A172 (cell line): ENCODE measurements around the gene HLA-E. TPM values are rescaled to one million over a fixed set of nuclear protein-coding genes. Genes with fewer than 3 reads are reported as not detected.
"Not testable (repeated sequence)": the region's sequence is repeated elsewhere in the genome, so short reads cannot be mapped to it uniquely, and the experiment has no call there.

Experiments
- DNase-seq: peaks from one replicate; pipeline ENCODE4 v3.0.0-alpha.2; 2015; ENCODE audit warnings: low spot score
- total RNA-seq: library from RNA; depleted of rRNA; stranded (reverse); fragments of >200 nt; shearing (Covaris generic); gene quantifications from 2 replicates; pipeline ENCODE4 v1.2.3, GENCODE V29; 2014

The HLA-E gene
- total RNA-seq, 1 experiment from 2014 or later: 89.5 TPM

DNA sequence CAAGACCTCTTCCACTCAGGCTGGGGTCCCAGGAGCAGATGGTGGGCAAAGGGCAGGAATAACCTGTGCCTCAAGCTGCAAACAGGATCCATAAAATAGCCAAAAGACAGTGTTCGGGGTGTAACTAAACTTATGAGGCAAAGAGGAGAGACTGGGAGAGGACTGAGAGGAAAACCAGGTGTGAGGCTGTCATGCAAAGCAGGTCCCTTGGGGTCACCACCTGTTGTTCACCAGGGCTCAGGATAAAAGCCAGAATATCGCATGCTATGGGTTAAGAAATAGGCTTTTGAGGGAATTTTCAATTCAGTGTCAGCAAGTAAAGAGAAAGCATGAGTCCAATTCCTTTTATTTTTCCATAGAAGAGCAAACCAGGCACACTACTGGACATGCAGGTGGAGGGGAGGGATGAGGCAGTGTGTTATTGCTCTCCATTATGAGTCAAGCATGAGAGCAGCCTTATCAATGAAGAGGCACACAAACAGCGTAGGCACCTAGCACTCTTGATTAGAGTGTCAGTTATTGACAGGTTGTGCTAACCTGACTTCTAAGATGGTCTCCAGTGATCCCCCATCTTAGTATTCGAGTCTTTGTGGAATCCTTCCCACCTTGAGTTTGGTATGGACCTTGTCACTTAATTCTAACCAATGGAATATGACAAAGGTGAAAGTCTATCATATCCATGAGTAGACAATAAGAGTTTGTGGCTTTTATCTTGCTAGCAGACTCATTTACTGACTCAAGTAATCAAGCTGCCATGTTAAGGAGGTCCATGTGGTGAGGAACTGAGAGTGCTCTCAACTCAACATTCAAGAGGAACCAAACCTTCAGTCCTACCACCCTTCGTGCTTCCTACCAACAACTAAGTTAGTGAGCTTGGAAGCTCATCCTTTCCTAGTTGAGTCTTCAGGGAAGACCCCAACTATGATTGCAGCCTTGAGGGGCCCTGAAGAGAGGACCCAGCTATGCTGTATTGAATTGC is 18.8 kb downstream of the HLA-E start:
- no peak for DNase-seq

DNA sequence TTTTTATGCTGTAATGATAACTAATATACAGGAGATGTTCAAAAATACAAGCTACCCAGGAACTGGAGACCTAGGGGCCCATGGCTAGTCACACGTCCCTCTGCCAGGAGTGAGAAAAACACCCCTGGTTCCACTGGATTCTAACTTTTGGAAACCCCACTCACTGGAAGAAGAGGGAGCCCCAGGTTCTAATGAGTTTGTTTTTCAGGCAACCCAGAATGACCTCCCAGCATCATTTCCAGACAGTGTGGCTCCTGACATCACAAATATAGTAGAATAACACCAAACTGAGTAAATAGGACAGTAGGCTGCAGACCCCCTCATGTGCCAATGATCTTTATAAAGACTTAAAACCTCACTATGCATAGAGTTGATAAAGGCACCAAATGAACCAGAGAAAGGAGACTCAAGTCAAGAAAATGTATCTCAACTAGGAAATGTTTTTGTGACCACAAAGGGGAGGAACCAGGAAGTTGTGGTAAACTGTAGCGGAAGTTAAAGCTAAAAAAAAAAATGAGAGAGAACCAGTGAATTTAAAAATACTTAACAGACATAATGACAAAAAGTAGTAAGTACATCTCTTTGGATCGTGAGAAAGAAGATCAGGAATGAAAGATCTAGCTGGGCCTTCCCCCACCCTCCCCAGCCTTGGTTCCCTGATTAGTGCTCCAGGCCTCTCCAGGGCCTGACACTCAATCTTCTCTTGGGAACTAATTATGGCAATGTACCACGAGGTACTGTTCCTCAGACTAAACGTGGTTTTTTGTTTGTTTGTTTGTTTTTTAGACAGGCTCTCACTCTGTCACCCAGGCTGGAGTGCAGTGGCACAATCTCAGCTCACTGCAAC is 19.8 kb downstream of the HLA-E start:
- DNase-seq: peak; percentile 56

DNA sequence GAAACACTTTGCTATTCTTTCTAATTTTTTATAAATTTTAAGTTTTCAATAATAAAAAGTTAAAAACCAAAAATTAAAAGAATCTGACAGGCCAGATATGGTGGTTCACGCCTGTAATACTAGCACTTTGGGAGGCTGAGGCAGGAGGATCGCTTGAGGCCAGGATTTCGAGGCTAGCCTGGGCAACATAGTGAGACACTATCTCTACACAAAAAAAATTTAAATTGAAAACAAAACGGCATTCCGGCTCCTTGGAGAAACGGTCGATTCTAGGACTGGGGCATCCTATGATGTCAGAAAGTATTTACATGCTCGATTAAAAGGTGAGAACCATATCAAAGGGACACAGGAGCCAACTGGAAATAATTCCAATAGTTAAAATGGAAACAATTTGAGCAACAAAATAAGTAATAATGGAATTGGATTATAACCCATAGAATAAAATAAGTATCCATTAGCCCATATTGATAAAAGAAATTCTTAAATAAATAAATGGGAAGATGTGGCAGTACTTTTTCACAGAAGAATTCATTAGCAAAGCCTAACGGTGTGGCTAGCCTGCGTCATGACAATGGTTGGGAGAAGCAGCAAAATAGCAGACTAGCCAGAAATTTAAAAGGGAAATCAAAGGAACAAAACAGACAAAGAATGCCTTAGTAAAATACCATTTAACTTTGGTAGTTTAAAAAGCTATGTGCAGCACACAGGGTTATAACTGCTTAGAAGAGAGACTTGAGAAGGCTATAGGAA is 21.3 kb downstream of the HLA-E start:
- no peak for DNase-seq

DNA sequence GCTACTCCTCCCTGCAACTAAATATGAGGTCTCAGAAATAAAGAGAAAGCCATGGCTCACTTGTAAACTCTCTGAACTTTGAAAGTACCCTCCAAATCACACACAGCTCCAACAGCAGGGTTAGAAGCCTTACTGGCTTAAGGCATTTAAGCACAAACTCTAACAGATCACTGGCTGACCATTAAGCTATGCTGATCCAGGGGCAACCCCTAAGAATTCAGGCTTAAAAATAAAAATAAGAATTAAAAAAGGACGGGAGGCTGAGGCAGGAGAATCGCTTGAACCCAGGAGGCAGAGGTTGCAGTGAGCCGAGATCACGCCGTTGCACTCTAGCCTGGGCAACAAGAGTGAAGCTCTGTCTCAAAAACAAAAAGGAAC is 21.8 kb downstream of the HLA-E start:
- no peak for DNase-seq

DNA sequence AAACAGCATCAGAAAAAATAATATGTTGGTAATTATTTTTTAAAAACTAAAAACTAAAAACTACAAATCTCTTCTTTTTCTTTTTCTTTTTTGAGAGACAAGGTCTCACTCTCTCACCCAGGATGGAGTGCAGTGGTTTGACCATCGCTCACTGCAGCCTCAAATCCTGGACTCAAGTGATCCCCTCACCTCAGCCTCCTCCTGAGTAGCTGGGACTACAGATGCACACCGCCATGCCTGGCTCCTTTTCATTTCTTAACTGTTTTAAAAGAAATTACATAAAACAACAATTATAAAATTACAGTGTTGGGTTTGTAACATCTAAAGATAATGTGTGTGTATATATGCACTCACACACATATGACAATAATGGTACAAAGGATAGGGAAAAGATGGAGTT is 24.1 kb downstream of the HLA-E start:
- no peak for DNase-seq

DNA sequence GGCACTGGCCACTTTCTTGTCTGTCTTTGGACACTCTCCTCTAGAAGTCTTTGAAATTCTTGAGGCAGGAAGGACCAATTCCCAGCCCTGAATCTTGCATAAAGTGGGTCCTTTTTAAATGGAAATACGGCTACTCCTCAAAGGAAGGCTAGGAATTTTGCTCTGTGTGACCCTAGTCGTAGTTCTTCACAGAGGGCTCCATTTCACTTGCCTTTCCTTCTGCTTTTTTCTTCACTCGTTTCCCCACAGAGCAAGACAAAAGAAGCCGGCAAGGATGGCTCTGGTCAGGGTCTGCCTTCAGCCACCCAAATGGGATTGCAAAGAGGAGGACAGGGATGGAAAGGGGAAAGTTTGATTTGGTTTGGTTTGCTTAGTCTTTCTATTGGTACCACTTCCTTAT is 25.8 kb downstream of the HLA-E start:
- no peak for DNase-seq

DNA sequence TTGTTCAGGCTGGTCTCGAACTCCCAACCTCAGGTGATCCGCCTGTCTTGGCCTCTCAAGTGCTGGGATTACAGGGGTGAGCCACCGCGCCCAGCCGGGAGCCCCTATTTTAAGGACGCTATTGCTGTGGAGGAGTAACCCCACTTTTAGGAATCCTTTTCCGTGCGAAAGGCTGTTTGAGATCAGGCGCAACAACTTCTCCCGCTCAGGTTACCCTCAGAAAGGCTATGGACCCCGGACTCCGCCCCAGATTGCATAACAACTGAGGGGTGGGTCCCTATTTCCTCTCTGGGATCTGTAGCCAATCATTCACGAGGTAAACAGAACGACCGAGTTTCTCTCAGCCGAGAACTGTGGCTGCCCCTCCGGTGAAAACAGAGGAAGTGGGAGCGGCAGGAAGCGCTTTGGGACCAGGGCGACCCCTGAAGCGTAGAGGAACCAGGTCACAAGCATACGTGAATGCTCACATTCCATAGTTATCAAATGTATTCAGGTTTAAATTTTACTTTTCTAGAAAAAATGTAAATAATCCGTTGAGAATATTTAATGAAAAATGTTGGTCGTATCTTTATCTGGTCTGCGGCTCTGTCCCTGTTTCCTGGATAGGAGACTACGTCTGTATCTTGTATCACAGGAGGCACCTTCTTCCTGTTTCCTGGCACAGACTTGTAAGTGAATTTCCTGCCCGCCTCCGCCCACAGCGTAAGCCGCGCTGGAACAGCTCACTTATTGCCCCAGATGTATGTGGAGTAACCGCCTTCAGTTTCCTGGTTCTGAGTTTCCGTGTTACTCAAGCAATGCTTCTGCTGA is 26.8 kb downstream of the HLA-E start:
- DNase-seq: peak; percentile 87

DNA sequence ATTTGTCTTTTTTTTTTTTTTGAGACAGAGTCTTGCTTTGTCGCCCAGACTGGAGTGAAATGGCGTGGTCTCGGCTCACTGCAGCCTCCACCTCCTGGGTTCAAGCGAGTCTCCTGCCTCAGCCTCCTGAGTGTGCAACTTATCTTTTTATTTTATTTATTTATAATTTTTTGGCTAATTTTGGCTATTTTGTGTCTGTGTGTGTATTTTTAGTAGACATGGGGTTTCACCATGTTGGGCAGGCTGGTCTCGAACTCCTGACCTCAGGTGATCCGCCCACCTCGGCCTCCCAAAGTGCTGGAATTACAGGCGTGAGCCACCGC is 27.4 kb downstream of the HLA-E start:
- not testable (repeated sequence) for DNase-seq

DNA sequence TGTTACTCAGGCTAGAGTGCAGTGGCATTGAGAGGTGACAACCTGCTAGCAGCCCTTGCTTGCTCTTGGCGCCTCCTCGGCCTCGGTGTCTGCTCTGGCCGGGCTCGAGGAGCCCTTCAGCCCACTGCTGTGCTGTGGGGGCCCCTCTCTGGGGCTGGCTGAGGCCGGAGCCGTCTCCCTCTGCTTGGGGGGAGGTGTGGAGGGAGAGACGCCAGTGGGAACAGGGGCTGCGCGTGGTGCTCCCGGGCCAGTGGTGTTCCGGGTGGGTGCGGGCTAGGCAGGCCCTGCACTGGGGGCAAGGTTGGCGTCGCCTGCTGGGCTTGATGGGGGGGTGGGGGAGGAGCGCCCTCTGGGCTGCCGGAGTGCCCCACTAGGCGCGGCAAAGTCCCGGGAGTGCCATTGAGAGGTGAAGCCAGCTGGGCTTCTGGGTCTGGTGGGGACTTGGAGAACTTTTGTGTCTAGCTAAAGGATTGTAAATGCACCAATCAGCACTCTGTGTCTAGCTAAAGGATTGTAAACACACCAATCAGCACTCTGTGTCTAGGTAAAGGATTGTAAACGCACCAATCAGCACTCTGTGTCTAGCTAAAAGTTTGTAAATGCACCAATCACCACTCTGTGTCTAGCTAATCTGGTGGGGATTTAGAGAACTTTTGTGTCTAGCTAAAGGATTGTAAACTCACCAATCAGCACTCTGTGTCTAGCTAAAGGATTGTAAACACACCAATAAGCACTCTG is 28.6 kb downstream of the HLA-E start:
- not testable (repeated sequence) for DNase-seq

DNA sequence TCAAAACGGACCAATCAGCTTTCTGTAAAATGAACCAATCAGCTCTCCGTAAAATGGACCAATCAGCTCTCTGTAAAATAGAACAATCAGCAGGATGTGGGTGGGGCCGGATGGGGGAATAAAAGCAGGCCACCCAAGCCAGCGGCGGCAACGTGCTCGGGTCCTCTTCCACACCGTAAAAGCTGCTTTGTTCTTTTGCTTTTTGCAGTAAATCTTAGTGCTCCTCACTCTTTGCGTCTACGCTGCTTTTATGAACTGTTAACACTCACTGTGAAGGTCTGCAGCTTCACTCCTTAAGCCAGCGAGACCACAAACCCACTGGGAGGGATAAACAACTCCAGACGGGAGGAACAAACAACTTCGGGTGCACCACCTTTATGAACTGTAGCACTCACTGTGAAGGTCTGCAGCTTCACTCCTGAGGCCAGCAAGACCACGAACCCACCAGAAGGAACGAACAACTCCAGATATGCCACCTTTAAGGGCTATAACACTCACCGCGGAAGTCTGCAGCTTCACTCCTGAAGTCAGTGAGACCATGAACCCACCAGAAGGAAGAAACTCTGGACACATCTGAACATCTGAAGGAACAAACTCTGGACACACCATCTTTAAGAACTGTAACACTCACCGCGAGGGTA is 29.3 kb downstream of the HLA-E start:
- DNase-seq: not testable (repeated sequence)

DNA sequence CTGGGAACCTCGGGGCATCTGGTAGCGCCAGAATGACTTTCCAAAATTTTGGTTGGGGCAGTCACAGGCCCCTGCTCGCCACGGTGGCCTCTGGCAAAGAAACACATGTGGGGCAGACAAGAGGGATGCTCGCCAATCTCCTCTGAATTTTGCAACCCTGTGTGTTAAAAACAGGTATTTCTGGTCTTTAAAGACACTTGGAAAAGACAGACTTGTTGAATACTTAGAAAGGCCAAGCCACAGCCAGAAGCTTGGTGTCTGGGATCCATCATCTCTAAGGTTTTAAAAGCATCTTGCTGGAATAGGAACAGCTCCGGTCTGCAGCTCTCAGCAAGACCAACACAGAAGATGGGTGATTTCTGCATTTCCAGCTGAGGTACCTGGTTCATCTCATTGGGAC is 31.2 kb downstream of the HLA-E start:
- no peak for DNase-seq

DNA sequence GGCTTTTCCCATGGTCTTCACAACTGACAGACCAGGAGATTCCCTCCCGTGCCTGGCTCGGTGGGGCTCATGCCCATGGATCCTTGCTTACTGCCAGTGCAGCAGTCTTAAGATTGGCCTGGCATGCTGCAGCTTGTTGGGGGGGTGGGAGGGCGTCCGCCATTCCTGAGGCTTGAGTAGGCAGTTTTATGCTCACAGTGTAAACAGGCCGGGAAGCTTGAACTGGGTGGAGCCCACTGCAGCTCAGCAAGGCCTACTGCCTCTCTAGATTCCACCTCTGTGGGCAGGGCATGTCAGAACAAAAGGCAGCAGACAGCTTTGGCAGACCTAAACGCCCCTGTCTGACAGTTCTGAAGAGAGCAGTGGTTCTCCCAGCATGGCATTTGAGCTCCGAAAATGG is 31.8 kb downstream of the HLA-E start:
- peak; percentile 45 for DNase-seq

DNA sequence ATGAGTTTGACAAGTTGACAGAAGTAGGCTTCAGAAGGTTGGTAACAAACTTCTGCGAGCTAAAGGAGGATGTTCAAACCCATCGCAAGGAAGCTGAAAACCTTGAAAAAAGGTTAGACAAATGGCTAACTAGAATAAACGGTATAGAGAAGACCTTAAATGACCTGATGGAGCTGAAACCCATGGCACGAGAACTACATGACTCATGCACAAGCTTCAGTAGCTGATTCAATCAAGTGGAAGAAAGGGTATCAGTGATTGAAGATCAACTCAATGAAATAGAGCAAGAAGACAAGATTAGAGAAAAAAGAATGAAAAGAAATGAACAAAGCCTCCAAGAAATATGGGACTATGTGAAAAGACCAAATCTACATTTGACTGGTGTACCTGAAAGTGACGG is 32.6 kb downstream of the HLA-E start:
- not testable (repeated sequence) for DNase-seq

DNA sequence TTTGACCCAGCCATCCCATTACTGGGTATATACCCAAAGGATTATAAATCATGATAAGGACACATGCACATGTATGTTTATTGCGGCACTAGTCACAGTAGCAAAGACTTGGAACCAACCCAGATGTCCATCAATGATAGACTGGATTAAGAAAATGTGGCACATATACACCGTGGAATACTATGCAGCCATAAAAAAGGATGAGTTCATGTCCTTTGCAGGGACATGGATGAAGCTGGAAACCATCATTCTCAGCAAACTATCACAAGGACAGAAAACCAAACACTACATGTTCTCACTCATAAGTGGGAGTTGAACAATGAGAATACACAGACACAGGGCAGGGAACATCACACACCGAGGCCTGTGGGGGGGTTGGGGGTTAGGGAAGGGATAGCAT is 37.1 kb downstream of the HLA-E start:
- DNase-seq: not testable (repeated sequence)

DNA sequence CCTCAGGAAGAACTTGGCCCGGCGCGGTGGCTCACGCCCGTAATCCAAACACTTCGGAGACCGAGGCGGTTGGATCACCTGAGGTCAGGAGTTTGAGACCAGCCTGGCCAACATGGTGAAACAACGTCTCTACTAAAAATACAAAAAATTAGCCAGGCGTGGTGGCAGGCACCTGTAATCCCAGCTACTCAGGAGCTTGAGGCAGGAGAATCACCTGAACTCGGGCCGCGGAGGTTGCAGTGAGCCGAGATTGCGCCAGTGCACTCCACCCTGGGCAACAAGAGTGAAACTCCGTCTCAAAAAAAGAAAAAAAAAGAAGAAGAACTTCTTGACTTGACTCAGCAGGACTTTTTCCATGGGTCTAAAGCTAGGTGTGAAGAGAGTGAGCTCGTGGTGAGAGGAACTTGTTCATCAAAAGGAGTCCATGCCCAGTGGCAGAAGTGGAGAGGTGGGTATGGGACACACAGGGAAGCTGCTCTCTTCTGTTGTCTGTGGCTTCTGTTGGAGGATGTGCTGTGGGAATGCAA is 40.1 kb downstream of the HLA-E start:
- DNase-seq: not testable (repeated sequence)

DNA sequence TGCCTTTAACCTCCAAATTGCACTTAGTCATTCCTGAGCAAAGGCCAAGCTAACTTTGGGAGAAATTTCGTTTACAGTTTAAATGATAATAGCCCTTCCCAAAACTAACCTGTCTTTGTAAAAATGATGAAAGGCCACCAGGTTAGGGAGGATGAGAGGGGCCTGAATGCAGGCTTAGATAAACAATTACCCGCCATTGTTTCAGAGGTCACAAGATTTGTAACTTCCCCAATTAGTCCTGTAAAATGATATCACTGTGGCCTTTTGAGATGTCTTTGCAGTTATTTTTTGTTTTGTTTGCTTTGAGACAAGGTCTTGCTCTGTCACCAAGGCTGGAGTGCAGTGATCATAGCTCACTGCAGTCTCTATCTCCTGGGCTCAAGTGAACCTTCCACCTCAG is 40.7 kb downstream of the HLA-E start:
- no peak for DNase-seq

DNA sequence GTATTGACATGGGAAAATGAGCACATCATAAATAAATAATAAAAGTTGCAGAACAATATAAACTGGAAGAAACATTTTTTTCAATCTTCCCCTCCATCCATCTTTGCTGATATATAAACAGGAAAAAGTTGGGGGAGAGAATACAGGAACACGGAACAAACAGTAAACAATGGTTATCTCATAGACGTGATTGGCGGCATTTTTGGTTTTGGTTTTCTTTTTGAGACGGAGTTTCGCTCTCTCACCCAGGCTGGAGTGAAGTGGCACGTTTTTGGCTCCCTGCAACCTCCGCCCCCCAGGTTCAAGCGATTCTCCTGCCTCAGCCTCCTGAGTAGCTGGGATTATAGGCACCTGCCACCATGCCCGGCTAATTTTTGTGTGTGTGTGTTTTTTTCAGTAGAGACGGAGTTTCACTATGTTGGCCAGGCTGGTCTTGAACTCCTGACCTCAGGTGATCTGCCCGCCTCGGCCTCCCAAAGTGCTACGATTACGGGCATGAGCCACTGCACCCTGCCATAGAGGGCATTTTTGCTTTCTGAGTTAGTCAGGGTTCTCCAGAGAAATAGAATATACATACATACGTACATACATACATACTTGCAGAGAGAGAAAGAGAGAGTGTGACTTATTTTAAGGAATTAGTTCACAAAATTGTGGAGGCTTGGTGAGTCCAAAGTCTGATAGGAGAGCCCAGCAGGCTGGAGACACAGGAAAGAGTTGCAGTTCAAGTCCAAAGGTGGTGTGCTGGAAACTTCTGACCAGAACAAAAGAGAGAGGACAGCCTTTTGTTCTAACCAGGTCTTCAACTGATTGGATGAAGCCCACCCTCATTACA is 44.4 kb downstream of the HLA-E start:
- no peak for DNase-seq

DNA sequence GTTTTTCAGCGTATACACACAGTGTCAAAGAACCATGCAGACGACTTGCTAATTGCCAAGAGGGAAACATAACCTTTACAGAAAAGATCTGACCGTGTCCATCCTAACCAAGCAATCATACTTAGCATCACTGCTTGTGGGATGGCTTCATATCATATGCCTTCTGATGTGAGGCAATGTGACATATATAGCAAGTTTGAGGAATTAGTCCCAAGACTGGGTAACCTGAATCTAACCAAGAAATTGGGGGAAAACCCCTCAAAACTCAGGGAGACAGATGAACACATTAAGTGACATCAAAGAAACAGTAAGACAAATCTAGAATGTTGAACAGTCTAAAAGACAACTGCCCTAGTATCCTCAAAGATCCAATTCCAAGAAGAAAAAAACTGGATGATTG is 48.6 kb downstream of the HLA-E start:
- no peak for DNase-seq
